Measurements from ENCODE around the gene ODR4.
"Not testable (repeated sequence)": the region's sequence is repeated elsewhere in the genome, so short reads cannot be mapped to it uniquely, and the experiment has no call there.

ODR4 gene

GRCh38 chr1:186421446-186421845 is 45.8 kb downstream of the ODR4 start:
- no peak for DNase-seq (ENCODE audit: low read depth, low spot score)

GRCh38 chr1:186424539-186424938 is 48.9 kb downstream of the ODR4 start:
- DNase-seq (ENCODE audit: low read depth, low spot score), result no peak

GRCh38 chr1:186426118-186426517 is 50.5 kb downstream of the ODR4 start:
- no peak for DNase-seq (ENCODE audit: low read depth, low spot score)

- no peak for DNase-seq (ENCODE audit: low read depth, low spot score)
Observed at GRCh38 chr1:186429017-186429416, 53.4 kb downstream of the ODR4 start.

- no peak for DNase-seq (ENCODE audit: low read depth, low spot score)
Observed at GRCh38 chr1:186435336-186435735, 59.7 kb downstream of the ODR4 start.

DNA sequence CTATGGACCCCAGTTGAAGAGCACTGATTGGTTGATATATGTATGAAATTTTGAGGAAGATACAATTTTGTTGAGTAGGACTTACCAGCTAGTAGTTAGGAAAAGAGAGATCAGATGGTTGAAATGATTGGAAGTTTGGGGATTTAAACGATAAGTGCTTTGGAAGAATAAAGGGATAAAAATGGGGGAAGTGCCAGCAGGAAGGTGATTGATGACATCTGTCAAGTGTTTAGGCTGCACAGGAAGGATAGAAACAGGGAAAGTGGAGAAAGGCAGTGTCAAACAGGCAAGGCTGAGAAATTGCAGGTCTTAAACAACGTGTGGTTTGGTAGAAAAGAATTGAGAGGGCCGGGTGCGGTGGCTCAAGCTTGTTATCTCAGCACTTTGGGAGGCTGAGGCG is 62.9 kb downstream of the ODR4 start:
- no peak for DNase-seq (ENCODE audit: low read depth, low spot score)

- no peak for DNase-seq (ENCODE audit: low read depth, low spot score)
Observed at GRCh38 chr1:186440584-186440983, 64.9 kb downstream of the ODR4 start.

GRCh38 chr1:186442651-186443375 is 67.2 kb downstream of the ODR4 start:
- DNase-seq (ENCODE audit: low read depth, low spot score), result no peak

GRCh38 chr1:186443638-186444037 is 68.0 kb downstream of the ODR4 start:
- DNase-seq (ENCODE audit: low read depth, low spot score), result no peak

DNA sequence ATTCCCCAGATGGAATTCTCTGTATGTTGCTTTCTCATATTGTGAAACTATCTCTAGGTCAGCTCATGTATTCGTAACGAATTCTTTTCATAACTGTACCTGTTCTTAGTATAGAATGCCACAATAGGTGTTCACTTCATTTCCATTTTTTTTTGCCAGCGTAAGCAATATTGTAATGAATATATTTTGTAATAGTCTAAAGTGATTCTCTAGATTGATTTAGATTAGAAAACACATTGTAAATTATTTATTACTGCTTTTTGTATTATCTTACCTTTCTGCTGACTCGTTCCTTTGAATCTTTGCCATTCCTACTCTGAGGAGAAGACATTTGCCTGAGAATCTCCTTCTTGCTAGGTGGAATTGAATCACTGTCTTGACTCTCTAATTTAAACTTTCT is 70.5 kb downstream of the ODR4 start:
- DNase-seq (ENCODE audit: low read depth, low spot score), result no peak

DNA sequence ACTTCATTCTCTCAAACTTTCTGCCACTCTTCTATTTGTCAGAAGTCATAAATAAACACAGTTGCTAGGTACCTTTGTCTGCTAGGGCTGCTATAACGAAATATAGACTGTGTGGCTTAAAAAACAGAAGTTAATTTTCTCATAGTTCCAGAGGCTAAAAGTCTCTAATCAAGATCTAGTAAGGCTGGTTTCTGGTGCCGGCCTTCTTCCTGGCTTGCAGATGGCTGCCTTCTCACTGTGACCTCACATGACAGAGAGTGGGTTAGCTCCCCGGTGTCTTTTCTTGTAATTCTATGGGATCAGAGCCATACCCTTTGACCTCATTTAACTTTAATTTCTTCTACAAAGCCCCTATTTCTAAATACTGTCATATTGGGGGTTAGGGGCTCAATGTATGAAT is 79.3 kb downstream of the ODR4 start:
- DNase-seq (ENCODE audit: low read depth, low spot score), result no peak

- DNase-seq (ENCODE audit: low read depth, low spot score), result no peak
Observed at GRCh38 chr1:186456729-186457255, 81.2 kb downstream of the ODR4 start.

DNA sequence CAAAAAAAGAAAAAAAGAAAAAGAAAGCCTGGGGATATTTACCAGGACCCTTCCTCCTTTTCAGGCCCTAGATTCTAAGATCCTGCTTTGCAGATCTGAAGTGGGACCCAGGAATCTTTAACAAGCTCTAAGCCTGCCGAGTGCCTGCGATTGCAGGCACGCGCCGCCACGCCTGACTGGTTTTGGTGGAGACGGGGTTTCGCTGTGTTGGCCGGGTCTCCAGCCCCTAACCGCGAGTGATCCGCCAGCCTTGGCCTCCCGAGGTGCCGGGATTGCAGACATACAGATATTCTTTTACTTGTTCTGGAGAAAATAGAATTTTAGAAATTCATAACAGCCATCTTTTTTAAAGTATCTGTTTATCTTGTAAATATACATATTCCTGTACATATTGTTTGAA is 83.5 kb downstream of the ODR4 start:
- not testable (repeated sequence) for DNase-seq (ENCODE audit: low read depth, low spot score)

DNA sequence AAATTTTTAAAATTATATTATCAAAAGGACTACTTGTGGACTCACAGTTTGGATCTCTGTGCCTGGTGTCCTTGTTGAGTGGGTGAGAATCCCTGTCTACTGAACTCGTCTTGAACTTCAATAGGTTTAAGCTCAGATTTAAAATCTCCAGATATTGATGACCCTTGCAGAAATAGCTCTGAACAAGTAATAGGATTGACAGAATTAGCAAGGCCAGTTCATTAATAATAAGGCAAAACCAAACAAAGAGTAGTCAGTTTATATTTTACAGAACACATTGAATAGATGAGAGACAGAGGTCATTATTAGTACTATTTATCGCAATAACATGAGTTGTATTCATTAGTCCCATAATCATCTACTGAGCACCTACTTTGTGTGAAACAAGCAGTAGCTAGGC is 85.4 kb downstream of the ODR4 start, which contains the start of gene PDC:
PDC (minus strand) TSS at position 101 of the 400 bp plus-strand sequence. CDS start 11,655 bp downstream, outside the sequence.
- no peak for DNase-seq (ENCODE audit: low read depth, low spot score)

DNA sequence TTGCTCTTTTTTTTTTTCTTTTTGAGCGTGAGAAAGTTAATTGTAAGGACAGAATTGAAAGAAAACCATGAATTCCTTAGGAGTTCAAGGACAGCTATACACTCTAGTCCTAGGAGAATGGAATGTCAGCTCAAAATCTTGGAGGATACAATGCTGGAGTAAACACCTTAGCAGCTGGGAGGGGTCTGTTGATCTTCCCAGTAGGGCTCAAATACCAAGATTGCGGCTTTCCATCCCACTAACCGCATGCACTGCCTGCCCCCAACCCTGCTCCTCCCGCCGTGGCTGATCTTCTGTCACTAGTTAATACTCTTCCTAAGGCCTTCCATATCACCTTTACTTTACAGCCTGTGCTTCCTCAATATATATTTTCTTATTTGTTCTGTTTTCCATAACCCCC is 87.9 kb downstream of the ODR4 start:
- no peak for DNase-seq (ENCODE audit: low read depth, low spot score)

- no peak for DNase-seq (ENCODE audit: low read depth, low spot score)
Observed at GRCh38 chr1:186463926-186464325, 88.3 kb downstream of the ODR4 start.

- DNase-seq (ENCODE audit: low read depth, low spot score), result not testable (repeated sequence)
Observed at GRCh38 chr1:186465491-186465890, 89.9 kb downstream of the ODR4 start.

- DNase-seq (ENCODE audit: low read depth, low spot score), result no peak
Observed at GRCh38 chr1:186465946-186466345, 90.3 kb downstream of the ODR4 start.
